Ecto neural progenitor cell (in vitro differentiated cells): ENCODE results near the gene SVEP1.

Experiments
- DNase-seq: peaks from one replicate; pipeline ENCODE4 v3.0.0-alpha.2; 2018; ENCODE audit warnings: low spot score

The SVEP1 gene

GRCh38 chr9:110521206-110521605 lies 58.3 kb downstream of the SVEP1 start:
- no peak for DNase-seq

- no peak for DNase-seq
These were observed 59.3 kb downstream of the SVEP1 start for GRCh38 chr9:110520120-110520701.

- DNase-seq = no peak
These were observed 62.1 kb downstream of the SVEP1 start for GRCh38 chr9:110517483-110517882.

GRCh38 chr9:110514897-110515296 lies 64.6 kb downstream of the SVEP1 start:
- no peak for DNase-seq

- no peak for DNase-seq
These were observed 66.7 kb downstream of the SVEP1 start for GRCh38 chr9:110512817-110513216.

- no peak for DNase-seq
These were observed 69.7 kb downstream of the SVEP1 start for GRCh38 chr9:110509792-110510191.

GRCh38 chr9:110502842-110503241 lies 76.7 kb downstream of the SVEP1 start:
- DNase-seq = no peak

GRCh38 chr9:110499608-110500007 lies 79.9 kb downstream of the SVEP1 start:
- DNase-seq = no peak

GRCh38 chr9:110487196-110487595 lies 92.3 kb downstream of the SVEP1 start:
- DNase-seq = no peak

GRCh38 chr9:110486218-110486617 lies 93.3 kb downstream of the SVEP1 start:
- no peak for DNase-seq

- DNase-seq = no peak
These were observed 100.1 kb downstream of the SVEP1 start for GRCh38 chr9:110479481-110479880.

- DNase-seq = no peak
These were observed 103.3 kb downstream of the SVEP1 start for GRCh38 chr9:110476251-110476650.

- DNase-seq = no peak
These were observed 107.4 kb downstream of the SVEP1 start for GRCh38 chr9:110472111-110472510.

GRCh38 chr9:110468950-110469349 lies 110.6 kb downstream of the SVEP1 start:
- DNase-seq = no peak

- DNase-seq = no peak
These were observed 114.4 kb downstream of the SVEP1 start for GRCh38 chr9:110465190-110465589.

- DNase-seq = no peak
These were observed 115.2 kb downstream of the SVEP1 start for GRCh38 chr9:110464321-110464720.

GRCh38 chr9:110463499-110463898 lies 116.0 kb downstream of the SVEP1 start:
- no peak for DNase-seq

- DNase-seq = no peak
These were observed 122.3 kb downstream of the SVEP1 start for GRCh38 chr9:110457245-110457644.

- DNase-seq = no peak
These were observed 122.9 kb downstream of the SVEP1 start for GRCh38 chr9:110456681-110457080.

- no peak for DNase-seq
These were observed 123.7 kb downstream of the SVEP1 start for GRCh38 chr9:110455860-110456259.

- DNase-seq = no peak
These were observed 127.2 kb downstream of the SVEP1 start for GRCh38 chr9:110452227-110452801.

- no peak for DNase-seq
These were observed 127.8 kb downstream of the SVEP1 start for GRCh38 chr9:110451726-110452125.

GRCh38 chr9:110447476-110447875 lies 132.1 kb downstream of the SVEP1 start:
- no peak for DNase-seq

GRCh38 chr9:110446171-110446570 lies 133.4 kb downstream of the SVEP1 start:
- no peak for DNase-seq
